WERI-Rb-1 (cell line): Measurements from ENCODE around the gene ANKRD35.

Experiments used
- DNase-seq: peaks from one replicate; pipeline ENCODE4 v3.0.0-alpha.2; 2020
- H3K27ac ChIP-seq: fragments of 250-450 bp; sonication (Bioruptor Pico); 2 replicates; pipeline ENCODE4 v1.5.1; 2020; ENCODE audit warnings: mild to moderate bottlenecking, moderate library complexity
- H3K27me3 ChIP-seq: fragments of 250-450 bp; sonication (Bioruptor Pico); 2 replicates; pipeline ENCODE4 v1.5.1; 2021; ENCODE audit warnings: mild to moderate bottlenecking, low read depth, moderate library complexity; ENCODE audit not compliant: insufficient read depth, severe bottlenecking
- H3K36me3 ChIP-seq: fragments of 250-450 bp; sonication (Bioruptor Pico); 2 replicates; pipeline ENCODE4 v1.5.1; 2020; ENCODE audit warnings: mild to moderate bottlenecking, moderate library complexity
- H3K4me3 ChIP-seq: 2 replicates; pipeline ENCODE4 v1.5.1; 2011; ENCODE audit warnings: low read depth, mild to moderate bottlenecking, control low read depth, low read length
- H3K9me3 ChIP-seq: fragments of 250-450 bp; sonication (Bioruptor Pico); 2 replicates; pipeline ENCODE4 v1.5.1; 2021; ENCODE audit warnings: mild to moderate bottlenecking, moderate library complexity; ENCODE audit not compliant: severe bottlenecking
- TF ChIP-seq, protein P1 (sequence below): IDR thresholded peaks from 2 replicates; pipeline ENCODE4 v1.5.1; 2011; ENCODE audit warnings: low read depth, mild to moderate bottlenecking, control low read depth, inconsistent platforms, low read length

Gene ANKRD35

DNA sequence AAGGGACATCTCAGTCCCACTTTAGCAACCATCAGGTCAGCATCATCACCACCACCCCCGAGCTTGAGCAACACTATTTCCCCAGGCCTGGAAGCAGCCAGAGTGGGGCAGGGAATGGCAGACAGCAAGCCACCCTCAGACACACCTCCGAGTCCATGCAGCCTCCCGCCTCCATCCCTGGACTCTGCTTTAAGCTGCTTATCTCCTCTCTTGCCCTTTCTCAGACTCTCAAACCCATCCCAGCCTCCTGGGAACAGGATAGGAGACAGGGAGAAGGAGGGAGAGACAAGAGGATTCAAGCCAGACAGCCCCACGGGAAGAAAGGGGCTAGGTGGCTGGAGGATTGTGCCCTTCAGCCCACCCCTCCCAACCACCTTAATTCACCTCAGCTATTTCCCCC, 28.5 kb downstream of the ANKRD35 start:
- H3K27me3 ChIP-seq = no peaks in the 10 kb centered on the region
- DNase-seq = peak; percentile 93
- H3K27ac ChIP-seq = peak overlapping the region; percentile 40
- H3K9me3 ChIP-seq = no peaks in the 10 kb centered on the region
- peak overlapping the region; percentile 94 for H3K4me3 ChIP-seq
- H3K36me3 ChIP-seq = peaks cover 46% of the 10 kb centered on the region
- TF ChIP-seq, protein P1, sequence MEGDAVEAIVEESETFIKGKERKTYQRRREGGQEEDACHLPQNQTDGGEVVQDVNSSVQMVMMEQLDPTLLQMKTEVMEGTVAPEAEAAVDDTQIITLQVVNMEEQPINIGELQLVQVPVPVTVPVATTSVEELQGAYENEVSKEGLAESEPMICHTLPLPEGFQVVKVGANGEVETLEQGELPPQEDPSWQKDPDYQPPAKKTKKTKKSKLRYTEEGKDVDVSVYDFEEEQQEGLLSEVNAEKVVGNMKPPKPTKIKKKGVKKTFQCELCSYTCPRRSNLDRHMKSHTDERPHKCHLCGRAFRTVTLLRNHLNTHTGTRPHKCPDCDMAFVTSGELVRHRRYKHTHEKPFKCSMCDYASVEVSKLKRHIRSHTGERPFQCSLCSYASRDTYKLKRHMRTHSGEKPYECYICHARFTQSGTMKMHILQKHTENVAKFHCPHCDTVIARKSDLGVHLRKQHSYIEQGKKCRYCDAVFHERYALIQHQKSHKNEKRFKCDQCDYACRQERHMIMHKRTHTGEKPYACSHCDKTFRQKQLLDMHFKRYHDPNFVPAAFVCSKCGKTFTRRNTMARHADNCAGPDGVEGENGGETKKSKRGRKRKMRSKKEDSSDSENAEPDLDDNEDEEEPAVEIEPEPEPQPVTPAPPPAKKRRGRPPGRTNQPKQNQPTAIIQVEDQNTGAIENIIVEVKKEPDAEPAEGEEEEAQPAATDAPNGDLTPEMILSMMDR = no peak

DNA sequence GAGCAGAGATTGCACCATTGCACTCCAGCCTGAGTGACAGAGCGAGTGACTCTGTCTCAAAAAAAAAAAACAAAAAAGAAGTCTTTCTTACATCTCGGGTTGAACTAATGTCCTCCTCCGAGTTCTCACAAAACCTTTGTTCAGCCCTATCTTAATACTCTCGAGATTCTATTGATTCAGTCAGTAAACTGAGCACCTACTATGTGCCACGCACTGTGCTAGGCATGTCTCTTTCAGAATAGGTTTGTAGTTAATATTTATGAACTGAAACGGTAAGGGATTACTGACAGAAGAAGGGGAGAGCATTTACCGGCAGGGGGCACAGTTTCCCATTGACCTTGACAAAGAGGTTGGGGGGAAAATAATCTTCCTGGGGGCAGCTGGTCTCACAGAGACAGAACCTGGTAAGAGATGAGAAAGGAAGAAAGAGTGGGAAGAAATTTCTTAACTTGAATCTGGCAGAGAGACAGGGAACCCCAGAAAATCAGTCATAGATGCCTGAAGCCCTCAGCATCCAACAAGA, 30.2 kb downstream of the ANKRD35 start:
- peak; percentile 56 for DNase-seq
- TF ChIP-seq, protein P1 = peak; percentile 47
- H3K27me3 ChIP-seq = no peaks in the 10 kb centered on the region
- no peak overlapping the region for H3K4me3 ChIP-seq
- H3K36me3 ChIP-seq = peaks cover 63% of the 10 kb centered on the region
- no peaks in the 10 kb centered on the region for H3K9me3 ChIP-seq
- H3K27ac ChIP-seq = no peak overlapping the region

DNA sequence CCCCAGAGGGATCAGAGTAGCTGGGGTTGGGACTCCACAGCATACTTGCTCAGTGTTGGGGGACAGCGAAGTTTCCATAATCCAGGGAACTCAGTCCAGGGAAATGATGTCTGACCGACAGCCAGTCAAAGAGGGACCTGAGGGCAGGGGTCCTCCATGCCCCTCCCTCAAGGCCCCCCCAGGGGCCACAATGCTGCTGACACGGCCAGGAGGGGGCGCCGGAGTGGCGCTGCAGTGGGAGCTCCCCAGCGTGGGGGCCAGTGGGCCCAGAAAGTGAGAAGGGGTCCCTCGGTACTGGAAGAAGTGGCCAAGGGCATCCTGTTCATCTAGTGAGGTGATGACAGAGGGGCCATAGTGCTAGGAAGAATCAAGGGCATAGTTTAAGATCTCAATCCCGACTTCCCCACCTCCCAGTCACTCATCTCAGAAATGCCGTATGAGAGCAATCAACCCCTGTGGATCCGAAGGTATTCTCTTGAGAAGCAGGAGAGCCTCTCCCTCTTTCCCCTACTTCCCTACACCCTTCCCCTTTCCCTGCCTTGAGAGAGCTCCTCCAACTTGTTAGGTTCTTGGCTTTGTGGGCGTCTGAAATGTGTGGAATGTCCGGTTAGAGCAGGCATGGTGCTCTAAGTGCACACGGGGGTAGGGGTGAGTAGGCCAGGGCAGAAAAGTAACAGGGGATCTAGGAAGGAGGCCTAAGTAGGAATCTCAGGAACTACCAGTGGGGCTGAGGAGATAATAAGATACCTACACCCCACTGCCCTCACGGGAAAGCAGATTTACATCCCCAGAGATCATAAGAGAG, 36.1 kb downstream of the ANKRD35 start:
- H3K9me3 ChIP-seq = no peaks in the 10 kb centered on the region
- peaks cover 69% of the 10 kb centered on the region for H3K36me3 ChIP-seq
- H3K27me3 ChIP-seq = no peaks in the 10 kb centered on the region
- DNase-seq = peak; percentile 47
- no peak overlapping the region for H3K4me3 ChIP-seq
- H3K27ac ChIP-seq = no peak overlapping the region
- TF ChIP-seq, protein P1 = peak; percentile 90

DNA sequence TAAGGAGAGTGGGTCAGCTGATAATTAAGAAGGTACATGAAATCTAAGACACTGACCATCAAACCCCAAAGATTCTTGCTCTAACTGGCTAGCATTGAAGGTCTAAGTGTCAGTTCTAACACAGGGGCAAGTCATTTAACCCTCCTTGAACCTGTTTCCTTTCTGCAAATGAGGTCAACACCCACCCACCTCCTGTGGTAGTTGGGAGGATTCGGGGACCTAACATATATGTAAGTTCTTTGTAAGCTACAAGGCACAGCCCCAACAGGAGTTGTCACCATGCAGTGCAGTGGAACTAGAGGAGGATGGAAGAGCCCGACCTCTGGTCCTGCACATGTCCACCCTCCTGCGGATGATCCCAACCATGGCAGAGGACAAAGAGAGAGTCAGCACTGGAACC, 37.8 kb downstream of the ANKRD35 start:
- Histone ChIP-seq H3K27me3 (no peaks in the 10 kb centered on the region), H3K27ac (no peak overlapping the region), H3K36me3 (peaks cover 67% of the 10 kb centered on the region), H3K9me3 (no peaks in the 10 kb centered on the region), H3K4me3 (no peak overlapping the region)
- no peak for DNase-seq
- TF ChIP-seq, protein P1 = no peak

DNA sequence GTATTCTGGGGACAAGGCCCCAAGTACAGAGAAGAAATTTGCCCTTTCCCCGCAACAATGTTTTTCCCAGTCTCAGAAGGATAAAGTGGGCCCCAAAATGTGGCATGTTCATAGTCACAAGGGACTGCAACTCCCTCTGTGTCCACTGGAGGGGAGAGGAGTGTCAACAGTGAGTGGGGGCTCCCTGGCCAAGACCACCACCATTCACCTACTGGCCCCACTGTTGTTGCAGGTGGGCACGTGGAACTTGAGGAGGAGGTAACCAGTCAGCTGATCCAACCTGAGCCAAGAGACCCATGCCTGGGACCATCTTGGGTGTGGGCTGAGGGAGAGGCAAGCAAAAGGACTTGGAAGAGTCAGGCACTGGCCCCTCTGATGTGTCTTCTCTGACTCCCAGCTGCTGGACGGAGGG, 39.5 kb downstream of the ANKRD35 start:
- H3K9me3 ChIP-seq = no peaks in the 10 kb centered on the region
- TF ChIP-seq, protein P1 = peak; percentile 95
- H3K4me3 ChIP-seq = peak overlapping the region; percentile 57
- H3K36me3 ChIP-seq = peaks cover 67% of the 10 kb centered on the region
- H3K27me3 ChIP-seq = no peaks in the 10 kb centered on the region
- H3K27ac ChIP-seq = no peak overlapping the region
- DNase-seq = peak; percentile 73
